HepG2 (cell line): Measurements from ENCODE around the gene SLCO3A1. TPM values are rescaled to one million over a fixed set of nuclear protein-coding genes. Genes with fewer than 3 reads are reported as not detected.

Source experiments
- ATAC-seq: fragments of 200-7000 bp; cut with Tn5 transposase; 3 replicates; pipeline ENCODE4 v1.9.1; 2020; ENCODE audit warnings: mild to moderate bottlenecking, moderate library complexity
- BruUV-seq: library from RNA; stranded (reverse); fragments of 400-500 nt; replicated peaks from 2 replicates; lab custom pipeline; 2021; lab: Mats Ljungman, UMichigan
- CTCF ChIA-PET: fragments of 300-600 bp; formaldehyde crosslinking; extraction: SDS; loops from one replicate; lab custom pipeline; 2021; ENCODE audit warnings: low total read pairs, inconsistent platforms, low intra/inter-chr PET ratio; lab: Yijun Ruan, JAX
- POLR2A ChIA-PET: fragments of 350-600 bp; sonication (Branson Sonifier 250); formaldehyde crosslinking; loops from one replicate; lab custom pipeline; 2020; ENCODE audit warnings: antibody characterized with exemption, inconsistent platforms; lab: Yijun Ruan, JAX
- DNase-seq: peaks from one replicate; pipeline ENCODE4 v3.0.0-alpha.2; 2015; ENCODE audit warnings: low spot score
- FAIRE-seq: peaks from 3 replicates; lab custom pipeline; 2011; peaks lifted over from hg19 to GRCh38; lab: Jason Lieb, UNC
- H2AFZ ChIP-seq: one replicate; pipeline ENCODE4 v1.6.1; 2011; ENCODE audit warnings: low read length, inconsistent platforms
- H3K27ac ChIP-seq: fragments of 300-600 bp; 3 replicates; pipeline ENCODE4 v1.8.0; 2011; ENCODE audit warnings: mixed run types, mild to moderate bottlenecking, mixed read lengths, low read length, inconsistent platforms; ENCODE audit not compliant: insufficient read depth; ENCODE audit errors: extremely low read length
- H3K27me3 ChIP-seq, 2 experiments: fragments of 200-600 bp in 1 of 2; 2 replicates in 1 of 2; 3 replicates in 1 of 2; pipeline versions ENCODE4 v1.6.0 to v1.8.0; 2011; ENCODE audit warnings: low read length in 2 of 2, mild to moderate bottlenecking in 2 of 2, moderate library complexity in 2 of 2, inconsistent platforms in 1 of 2; ENCODE audit not compliant: insufficient read depth in 2 of 2, control insufficient read depth in 1 of 2
- H3K36me3 ChIP-seq, 2 experiments: fragments of 200-600 bp in 1 of 2; replicated peaks in 1 of 2; 2 replicates in 1 of 2; 3 replicates in 1 of 2; pipeline versions ENCODE4 v1.5.1 to v1.8.0; 2011; ENCODE audit warnings: low read length in 2 of 2, inconsistent platforms in 1 of 2; ENCODE audit not compliant: insufficient read depth in 2 of 2, control insufficient read depth in 1 of 2
- H3K4me1 ChIP-seq: 2 replicates; pipeline ENCODE4 v1.5.1; 2012; ENCODE audit warnings: low read length, inconsistent platforms; ENCODE audit not compliant: insufficient read depth
- H3K4me2 ChIP-seq: 2 replicates; pipeline ENCODE4 v1.6.0; 2011; ENCODE audit warnings: low read depth, low read length, inconsistent platforms
- H3K4me3 ChIP-seq, 3 experiments: fragments of 200-600 bp in 1 of 3; sonication (generic), shearing (Covaris generic) in 1 of 3; replicated peaks in 1 of 3; 2 replicates each; pipeline ENCODE4 v1.5.1; 2011 to 2016; ENCODE audit warnings: low read length in 3 of 3, inconsistent platforms in 2 of 3, low read depth in 2 of 3, mild to moderate bottlenecking in 2 of 3, control low read depth in 1 of 3, mixed read lengths in 1 of 3; ENCODE audit not compliant: insufficient read depth in 1 of 3
- H3K79me2 ChIP-seq: one replicate; pipeline ENCODE4 v1.6.1; 2011; ENCODE audit warnings: low read length, inconsistent platforms; ENCODE audit not compliant: insufficient read depth
- H3K9ac ChIP-seq: 2 replicates; pipeline ENCODE4 v1.6.0; 2011; ENCODE audit warnings: mild to moderate bottlenecking, low read depth, low read length, inconsistent platforms; ENCODE audit not compliant: insufficient read depth
- H3K9me3 ChIP-seq: 2 replicates; pipeline ENCODE4 v1.5.1; 2012; ENCODE audit warnings: mild to moderate bottlenecking, low read length
- H4K20me1 ChIP-seq: 2 replicates; pipeline ENCODE4 v1.6.0; 2011; ENCODE audit warnings: inconsistent platforms, mild to moderate bottlenecking, low read length, moderate library complexity; ENCODE audit not compliant: insufficient read depth
- CC2D1A ChIP-seq: sonication (generic); formaldehyde crosslinking; IDR thresholded peaks from 2 replicates; pipeline ENCODE4 v1.8.1; 2023; ENCODE audit warnings: mild to moderate bottlenecking, missing genetic modification reagents
- MEF2D ChIP-seq: sonication (generic); formaldehyde crosslinking; IDR thresholded peaks from 2 replicates; pipeline ENCODE4 v1.5.1; 2020; ENCODE audit warnings: mild to moderate bottlenecking, missing genetic modification reagents
- MYC ChIP-seq: sonication (generic); formaldehyde crosslinking; IDR thresholded peaks from 2 replicates; pipeline ENCODE4 v1.9.0; 2021; ENCODE audit warnings: missing genetic modification reagents, borderline replicate concordance
- MYPOP ChIP-seq: sonication (generic); formaldehyde crosslinking; IDR thresholded peaks from 2 replicates; pipeline ENCODE4 v1.8.1; 2023; ENCODE audit warnings: mild to moderate bottlenecking, moderate library complexity, missing genetic modification reagents
- SIN3A ChIP-seq: IDR thresholded peaks from 2 replicates; pipeline ENCODE4 v1.6.1; 2011; ENCODE audit warnings: low read depth, mild to moderate bottlenecking, control low read depth, low read length, borderline replicate concordance
- TBX2 ChIP-seq: sonication (generic); formaldehyde crosslinking; IDR thresholded peaks from 2 replicates; pipeline ENCODE4 v1.5.0; 2020; ENCODE audit warnings: missing genetic modification reagents, mild to moderate bottlenecking, borderline replicate concordance
- ZNF552 ChIP-seq: sonication (generic); formaldehyde crosslinking; IDR thresholded peaks from 2 replicates; pipeline ENCODE4 v1.9.0; 2022; ENCODE audit warnings: missing genetic modification reagents, mild to moderate bottlenecking, borderline replicate concordance
- WGBS: methylation state at CpG from one replicate; pipeline ENCODE4 v1.1.6; 2017; ENCODE audit warnings: low lambda C conversion rate; 5-methylcytosine and 5-hydroxymethylcytosine counted together
- in situ Hi-C: cut with HindIII; loops from 2 replicates; pipeline ENCODE4 v1.10.0; 2017; ENCODE audit warnings: low pct_unique_long_range_greater_than_20kb; ENCODE audit not compliant: extremely low pct_ligation_motif_present
- intact Hi-C: fragments of 100-400 bp; cut with micrococcal nuclease; formaldehyde crosslinking; loops from one replicate; pipeline ENCODE4 v1.10.0; 2022; ENCODE audit not compliant: unreplicated experiment
- polyA plus RNA-seq, 8 experiments: library from polyadenylated mRNA; depleted of rRNA in 3 of 8; stranded (reverse) in 7 of 8; unstranded in 1 of 8; fragments of >200 nt; fragmentation: Illumina TruSeq in 4 of 8; extraction: Trizol in 4 of 8; gene quantifications; 2 replicates each; pipeline versions ENCODE4 v1.2.1 to v1.2.3, GENCODE V29; 2011 to 2016; ENCODE audit warnings: low read depth in 4 of 8, missing spikeins in 1 of 8, mixed read lengths in 1 of 8; ENCODE audit not compliant: insufficient read depth in 1 of 8
- total RNA-seq, 5 experiments: library from RNA; depleted of rRNA; stranded (reverse); fragments of >200 nt; fragmentation: Illumina TruSeq; extraction: Trizol; gene quantifications; 2 replicates each; pipeline ENCODE4 v1.2.3, GENCODE V29; 2016; ENCODE audit warnings: low read depth in 1 of 5
- TF ChIP-seq, protein P1 (sequence below): sonication (generic); formaldehyde crosslinking; IDR thresholded peaks from 2 replicates; pipeline ENCODE4 v1.4.0; 2020; ENCODE audit warnings: missing genetic modification reagents

The SLCO3A1 gene
- total and polyA plus RNA-seq, 2 of the 13 experiments (the other 11 are each of a cell fraction or from before 2014, with no cell fraction given) = 0.02 TPM; not detected in 1

- WGBS = 0% methylated on average over 3 of the region's 3 CpGs
- Histone ChIP-seq H3K4me1 (no peaks in the 10 kb centered on the region), H3K9ac (no peak overlapping the region), H3K27me3 (no peaks in the 10 kb centered on the region), H3K79me2 (no peaks in the 10 kb centered on the region), H3K4me2 (no peak overlapping the region), H3K36me3 (no peaks in the 10 kb centered on the region), H4K20me1 (no peaks in the 10 kb centered on the region), H3K9me3 (no peaks in the 10 kb centered on the region), H3K4me3 (no peak overlapping the region), H3K27ac (no peak overlapping the region), H2AFZ (no peak overlapping the region)
- ATAC-seq (no peak), FAIRE-seq (no peak), DNase-seq (no peak)
- intact Hi-C loops = no loop called here
- CTCF ChIA-PET = no interaction called here
- no TSS peak for BruUV-seq
- TF ChIP-seq MYC (CRISPR knock-in tag) (no peak), ZNF552 (CRISPR knock-in tag) (no peak), TBX2 (no peak), MEF2D (CRISPR knock-in tag) (no peak), CC2D1A (CRISPR knock-in tag) (no peak), SIN3A (no peak), MYPOP (CRISPR knock-in tag) (no peak)
- TF ChIP-seq, protein P1, sequence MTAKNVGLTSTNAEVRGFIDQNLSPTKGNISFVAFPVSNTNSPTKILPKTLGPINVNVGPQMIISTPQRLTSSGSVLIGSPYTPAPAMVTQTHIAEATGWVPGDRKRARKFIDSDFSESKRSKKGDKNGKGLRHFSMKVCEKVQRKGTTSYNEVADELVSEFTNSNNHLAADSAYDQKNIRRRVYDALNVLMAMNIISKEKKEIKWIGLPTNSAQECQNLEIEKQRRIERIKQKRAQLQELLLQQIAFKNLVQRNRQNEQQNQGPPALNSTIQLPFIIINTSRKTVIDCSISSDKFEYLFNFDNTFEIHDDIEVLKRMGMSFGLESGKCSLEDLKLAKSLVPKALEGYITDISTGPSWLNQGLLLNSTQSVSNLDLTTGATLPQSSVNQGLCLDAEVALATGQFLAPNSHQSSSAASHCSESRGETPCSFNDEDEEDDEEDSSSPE = no peak
- POLR2A ChIA-PET = no interaction called here
- in situ Hi-C loops = no loop called here
Observed at GRCh38 chr15:92043283-92043682, 189.8 kb downstream of the SLCO3A1 start.
